GM18505 (cell line): Measurements from ENCODE around the gene GRN.
"Not testable (repeated sequence)": the region's sequence is repeated elsewhere in the genome, so short reads cannot be mapped to it uniquely, and the experiment has no call there.

Source experiments
- ATAC-seq: cut with Tn5 transposase; IDR thresholded peaks from one replicate; pipeline ENCODE4 v1.9.1; 2021; ENCODE audit not compliant: unreplicated experiment
- POLR2A ChIP-seq: IDR thresholded peaks from 4 replicates; pipeline ENCODE4 v1.6.1; 2011; ENCODE audit warnings: borderline replicate concordance; ENCODE audit not compliant: insufficient read depth, insufficient read length; ENCODE audit errors: extremely low read depth

Gene GRN

DNA sequence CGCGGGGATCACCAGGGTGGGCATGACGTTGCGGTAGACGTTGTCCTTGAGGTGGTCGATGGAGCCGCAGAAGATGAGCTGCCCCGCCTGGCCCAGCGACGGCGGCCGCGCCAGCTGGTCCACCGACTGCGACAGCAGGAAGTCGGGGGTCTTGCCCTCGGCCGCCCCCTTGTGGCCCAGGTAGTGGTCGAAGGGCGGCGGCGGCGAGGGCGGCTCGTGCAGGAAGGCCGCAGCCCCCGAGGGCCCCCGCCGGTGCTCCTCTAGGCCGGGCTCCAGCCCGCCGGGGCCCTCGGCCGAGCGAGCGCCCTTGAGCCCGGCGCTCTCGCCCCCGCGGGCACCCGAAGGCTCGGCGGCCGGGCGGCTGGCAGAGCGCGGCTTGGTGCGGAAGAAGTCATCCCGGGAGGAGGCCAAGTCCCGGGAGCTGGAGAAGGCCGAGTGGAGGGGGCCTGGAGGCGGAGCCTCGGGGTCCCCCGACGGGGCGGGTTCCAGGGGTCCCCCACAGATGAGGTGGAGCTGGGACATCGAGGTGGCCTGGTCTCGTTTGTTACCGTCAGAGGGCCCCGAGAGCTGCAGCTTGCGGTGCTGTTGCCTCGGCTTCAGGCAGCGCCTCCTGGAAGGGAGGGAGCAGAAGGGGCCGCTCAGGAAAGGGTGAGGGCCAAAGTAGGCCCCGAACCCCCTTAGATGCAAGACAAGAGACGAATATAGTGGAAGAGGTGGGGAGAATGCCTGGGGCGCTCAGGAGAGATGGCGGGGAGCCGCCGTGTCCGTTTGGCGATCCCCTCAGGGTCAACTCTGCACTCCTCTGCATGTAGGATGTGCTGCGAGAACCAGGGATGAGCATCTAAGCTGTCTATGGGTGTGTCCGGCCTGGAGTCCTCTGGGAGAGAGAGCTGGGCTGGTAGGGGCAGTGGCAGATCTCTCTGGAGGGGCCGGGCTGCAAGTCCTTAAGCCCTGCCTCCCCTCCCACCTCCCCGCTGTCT, 9.8 kb downstream of the GRN start:
- no peak for ATAC-seq
- TF ChIP-seq POLR2A = no peak

DNA sequence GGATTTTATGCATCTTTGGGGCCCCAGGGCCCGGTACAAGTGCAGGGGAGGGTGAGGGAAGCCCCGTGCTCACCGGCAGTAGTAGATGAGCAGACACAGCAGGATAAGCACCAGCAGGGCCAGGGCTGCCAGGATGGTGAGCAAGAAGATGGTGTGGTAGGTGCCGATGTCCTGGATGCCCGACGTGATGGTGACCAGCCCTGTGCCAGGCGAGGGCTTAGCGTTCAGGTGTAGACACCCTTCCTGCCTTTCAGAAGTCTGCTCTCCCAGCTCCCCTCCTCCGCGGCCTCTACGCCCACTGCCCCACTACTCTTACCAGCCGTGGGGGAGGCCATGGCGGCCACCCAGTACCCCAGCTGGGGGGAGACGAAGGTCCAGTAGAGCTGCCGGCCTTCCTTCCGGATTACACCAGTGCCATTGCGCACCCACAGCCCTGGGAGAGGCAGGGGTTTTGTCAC, 10.6 kb downstream of the GRN start:
- TF ChIP-seq POLR2A = no peak
- no peak for ATAC-seq

GRCh38 chr17:44356241-44356640, 11.1 kb downstream of the GRN start:
- ATAC-seq = no peak
- TF ChIP-seq POLR2A = no peak

DNA sequence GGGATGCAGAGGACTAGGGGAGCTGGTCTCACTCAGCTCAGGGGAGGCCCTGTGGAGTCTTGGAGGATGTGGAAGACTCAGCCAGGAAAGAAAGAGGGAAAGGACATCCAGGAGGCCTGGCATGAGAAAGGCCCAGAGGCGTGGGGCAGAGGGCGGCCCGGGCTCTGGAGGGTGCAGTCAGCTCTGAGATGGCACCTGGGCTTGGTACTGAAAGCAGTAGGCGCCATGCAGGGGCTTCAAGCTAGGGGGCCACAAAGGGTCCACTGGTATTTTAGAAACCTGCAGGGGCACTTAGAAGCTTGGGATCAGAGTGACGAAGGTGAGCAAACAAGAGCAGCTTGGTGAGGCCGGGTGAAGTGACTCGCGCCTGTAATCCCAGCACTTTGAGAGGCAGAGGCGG, 13.0 kb downstream of the GRN start:
- ATAC-seq = no peak
- no peak for TF ChIP-seq POLR2A

GRCh38 chr17:44359006-44359405, 13.9 kb downstream of the GRN start:
- no peak for TF ChIP-seq POLR2A
- no peak for ATAC-seq

GRCh38 chr17:44359458-44360143, 14.5 kb downstream of the GRN start:
- TF ChIP-seq POLR2A = no peak
- ATAC-seq = no peak

- ATAC-seq = no peak
- no peak for TF ChIP-seq POLR2A
These were observed 15.0 kb downstream of the GRN start for GRCh38 chr17:44360144-44360533.

- TF ChIP-seq POLR2A = no peak
- no peak for ATAC-seq
These were observed 15.7 kb downstream of the GRN start for GRCh38 chr17:44360826-44361225.

GRCh38 chr17:44361292-44362260, 16.5 kb downstream of the GRN start:
- no peak for TF ChIP-seq POLR2A
- no peak for ATAC-seq

DNA sequence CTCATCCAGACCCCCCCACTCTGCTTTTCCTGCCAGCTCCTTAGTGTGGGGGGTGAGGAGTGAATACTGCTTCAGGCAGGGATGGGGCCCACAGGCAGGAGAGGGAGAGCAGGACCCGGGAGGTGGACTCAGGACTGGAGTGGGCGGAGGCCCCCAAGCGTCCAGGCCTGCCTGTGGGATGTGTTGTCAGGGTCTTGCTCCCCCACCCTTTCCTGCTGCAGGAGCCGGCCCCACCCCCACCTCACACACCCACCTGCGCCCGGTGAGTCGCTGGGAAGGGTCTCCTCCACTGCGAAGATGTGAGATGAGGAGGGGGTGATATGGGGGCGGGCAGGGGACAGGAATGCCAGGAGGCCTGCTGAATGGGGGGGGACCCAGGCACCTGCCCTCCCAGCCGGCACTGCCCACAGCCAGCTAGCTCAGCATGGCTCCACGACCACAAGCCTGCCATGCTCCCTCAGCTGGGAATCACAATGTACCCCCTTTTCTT, 17.4 kb downstream of the GRN start:
- ATAC-seq = no peak

DNA sequence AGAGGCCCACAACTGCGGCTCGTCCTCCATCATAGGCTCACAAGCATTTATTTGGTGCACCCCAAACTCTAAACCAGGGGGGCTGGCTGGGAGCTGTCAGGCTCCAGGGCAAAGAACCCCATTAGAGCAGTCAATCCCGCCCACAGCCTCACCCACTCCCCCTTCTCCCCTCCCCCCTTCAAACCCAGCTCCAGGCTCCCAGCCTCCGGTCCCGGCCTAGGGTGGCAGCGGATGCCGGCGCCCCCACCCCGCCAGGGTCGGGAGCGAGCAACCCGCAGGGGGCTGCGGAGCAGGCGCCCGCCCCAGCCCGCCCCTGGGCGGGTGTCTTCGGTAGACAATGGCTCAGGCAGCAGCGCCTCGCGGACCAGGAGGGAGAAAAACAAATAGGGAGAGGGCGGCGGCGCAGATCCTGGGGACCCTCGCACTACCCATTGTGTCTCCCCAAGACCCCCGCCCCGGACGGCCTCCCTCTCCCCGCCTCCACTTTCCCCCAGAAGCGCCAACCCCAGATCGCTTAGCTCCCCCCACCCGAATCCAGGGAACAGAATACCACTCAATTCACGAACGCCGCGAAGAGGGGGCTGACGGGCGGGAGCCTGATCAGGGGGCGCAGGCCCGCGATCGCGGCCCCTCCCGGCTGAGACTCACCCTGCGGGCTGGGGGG, 18.0 kb downstream of the GRN start:
- ATAC-seq = no peak
- TF ChIP-seq POLR2A = no peak

More for the DNA sequence above, 17.4 kb downstream of the GRN start:
- no peak for TF ChIP-seq POLR2A

- ATAC-seq = peak; percentile 69
- TF ChIP-seq POLR2A = no peak
These were observed 18.6 kb downstream of the GRN start, which contains the start of gene FAM171A2 for GRCh38 chr17:44363613-44364159. Gene FAM171A2 (minus strand): TSS chr17:44363853. CDS start chr17:44363714, 139 bp downstream.

- ATAC-seq = not testable (repeated sequence)
These were observed 19.9 kb downstream of the GRN start for GRCh38 chr17:44365051-44365450.
